Measurements from ENCODE around the gene PRKAG2. TPM values are rescaled to one million over a fixed set of nuclear protein-coding genes. Genes with fewer than 3 reads are reported as not detected.

The PRKAG2 gene
- total RNA-seq, 3 donors from 2014 or later: 32.3 to 56.6 (median 34.4) TPM

DNA sequence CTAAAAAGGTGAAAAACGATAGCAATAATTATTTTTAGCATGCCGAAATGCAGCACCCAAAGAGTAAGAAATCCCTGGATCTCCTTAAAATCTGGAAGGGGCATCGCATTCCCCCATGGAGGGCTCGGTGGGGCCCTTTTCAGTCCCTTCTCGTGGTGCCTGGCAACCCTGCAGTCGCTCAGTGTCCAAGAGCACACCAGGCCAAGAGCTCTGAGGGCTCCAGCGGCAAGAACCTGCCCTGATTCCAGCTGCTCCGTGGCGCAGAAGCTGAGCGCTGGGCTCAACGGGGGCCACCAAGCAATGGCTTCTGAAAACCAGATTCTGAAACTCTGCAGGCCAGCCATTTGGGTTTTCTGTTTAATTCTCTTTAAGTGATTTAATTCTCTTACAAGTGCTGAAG lies 131.2 kb downstream of the PRKAG2 start:
- Histone ChIP-seq H3K4me3 (no peak overlapping the region), H3K9me3 (no peaks in the 10 kb centered on the region), H3K27me3 (no peaks in the 10 kb centered on the region), H3K27ac (no peak overlapping the region), H3K36me3 (no peaks in the 10 kb centered on the region), H3K4me1 (no peaks in the 10 kb centered on the region)
- DNase-seq (ENCODE audit: low spot score in 2 of 2): no peak
- intact Hi-C loops (cut with DNase I; ENCODE audit: low total_unique reads): no loop called here
- TF ChIP-seq POLR2A (IDR thresholded peaks at IDR 0.05) (no peak), POLR2AphosphoS5 (IDR thresholded peaks at IDR 0.05) (no peak)
- TF ChIP-seq, protein P1, sequence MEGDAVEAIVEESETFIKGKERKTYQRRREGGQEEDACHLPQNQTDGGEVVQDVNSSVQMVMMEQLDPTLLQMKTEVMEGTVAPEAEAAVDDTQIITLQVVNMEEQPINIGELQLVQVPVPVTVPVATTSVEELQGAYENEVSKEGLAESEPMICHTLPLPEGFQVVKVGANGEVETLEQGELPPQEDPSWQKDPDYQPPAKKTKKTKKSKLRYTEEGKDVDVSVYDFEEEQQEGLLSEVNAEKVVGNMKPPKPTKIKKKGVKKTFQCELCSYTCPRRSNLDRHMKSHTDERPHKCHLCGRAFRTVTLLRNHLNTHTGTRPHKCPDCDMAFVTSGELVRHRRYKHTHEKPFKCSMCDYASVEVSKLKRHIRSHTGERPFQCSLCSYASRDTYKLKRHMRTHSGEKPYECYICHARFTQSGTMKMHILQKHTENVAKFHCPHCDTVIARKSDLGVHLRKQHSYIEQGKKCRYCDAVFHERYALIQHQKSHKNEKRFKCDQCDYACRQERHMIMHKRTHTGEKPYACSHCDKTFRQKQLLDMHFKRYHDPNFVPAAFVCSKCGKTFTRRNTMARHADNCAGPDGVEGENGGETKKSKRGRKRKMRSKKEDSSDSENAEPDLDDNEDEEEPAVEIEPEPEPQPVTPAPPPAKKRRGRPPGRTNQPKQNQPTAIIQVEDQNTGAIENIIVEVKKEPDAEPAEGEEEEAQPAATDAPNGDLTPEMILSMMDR (IDR thresholded peaks at IDR 0.05): no peak

DNA sequence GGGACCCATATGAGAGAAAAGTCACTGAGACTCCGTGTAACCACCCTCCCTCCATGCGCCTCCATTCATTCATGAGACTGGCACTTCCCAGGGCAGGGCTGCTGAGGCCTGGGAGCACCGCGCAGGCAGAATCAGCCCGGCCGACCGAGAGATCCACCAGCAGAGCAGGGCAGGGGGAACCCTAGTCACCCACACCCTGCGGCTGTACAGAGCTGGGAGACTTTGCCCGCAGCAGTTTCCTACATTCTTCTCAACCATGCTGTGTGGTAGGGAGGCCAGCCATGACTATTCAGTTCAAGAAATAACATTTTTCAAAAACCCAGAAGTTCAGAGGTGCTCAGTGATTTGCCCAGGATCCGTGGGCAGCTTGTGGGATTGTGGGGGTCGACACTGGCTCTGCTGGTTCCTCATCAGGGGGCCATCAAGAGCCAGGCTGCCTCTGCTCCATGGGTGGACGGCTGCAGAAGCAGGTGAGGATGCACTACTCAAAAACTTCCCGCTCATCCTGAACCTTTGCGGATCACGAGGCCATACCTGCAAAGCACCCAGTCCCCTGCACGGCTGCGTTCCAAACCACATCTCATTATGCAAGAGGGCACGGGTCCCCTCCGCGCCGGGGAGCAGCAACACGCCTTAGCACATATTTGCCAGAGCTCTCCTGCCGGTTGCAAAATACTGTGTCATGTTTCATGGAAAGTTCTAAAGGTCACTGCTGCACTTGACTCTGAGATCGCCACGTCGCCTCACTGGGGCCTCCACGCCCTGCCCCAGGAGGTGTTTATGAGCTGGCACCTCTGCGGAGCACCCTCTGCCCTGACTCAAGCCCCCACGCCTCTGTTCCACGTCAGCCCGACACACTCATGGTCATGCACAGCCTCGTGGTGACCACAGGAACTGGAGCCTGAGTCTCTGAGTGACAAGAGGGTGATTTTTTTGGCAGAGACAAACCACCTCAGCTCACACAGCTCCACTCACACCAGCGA lies 132.0 kb downstream of the PRKAG2 start:
- H3K36me3 ChIP-seq: no peaks in the 10 kb centered on the region
- intact Hi-C loops (cut with DNase I; ENCODE audit: low total_unique reads): no loop called here
- H3K27me3 ChIP-seq: no peaks in the 10 kb centered on the region
- no peak for DNase-seq (ENCODE audit: low spot score in 2 of 2)
- H3K4me3 ChIP-seq: no peak overlapping the region
- no peaks in the 10 kb centered on the region for H3K4me1 ChIP-seq
- H3K27ac ChIP-seq: no peak overlapping the region
- TF ChIP-seq POLR2A (IDR thresholded peaks at IDR 0.05) (no peak), POLR2AphosphoS5 (IDR thresholded peaks at IDR 0.05) (no peak)
- TF ChIP-seq, protein P1 (IDR thresholded peaks at IDR 0.05): no peak
- no peaks in the 10 kb centered on the region for H3K9me3 ChIP-seq

DNA sequence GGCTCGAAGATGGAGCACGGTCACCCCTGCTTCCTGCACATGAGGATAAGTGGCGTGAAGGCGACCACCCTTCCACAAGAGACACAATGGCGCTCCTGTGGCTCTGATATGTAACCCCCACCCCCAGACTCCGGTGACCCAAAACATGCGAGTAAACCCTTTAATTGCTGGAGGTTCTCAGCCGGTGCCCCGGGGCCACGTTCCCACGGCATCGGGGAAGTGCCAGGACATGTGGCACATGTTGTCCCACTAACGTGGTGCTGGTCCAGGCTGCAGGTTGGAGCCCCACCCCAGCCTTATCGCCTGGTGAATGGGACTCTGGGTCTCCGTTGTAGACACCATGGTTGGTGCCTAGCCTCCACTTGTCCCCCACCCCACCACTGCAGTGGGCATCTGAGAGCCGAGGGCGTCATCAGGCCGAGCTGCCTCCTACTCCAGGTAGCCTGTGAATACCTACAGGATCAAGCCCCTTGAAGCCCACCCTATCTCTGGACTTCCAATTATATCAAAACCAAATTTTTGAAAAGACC lies 132.8 kb downstream of the PRKAG2 start:
- H3K4me1 ChIP-seq: no peaks in the 10 kb centered on the region
- intact Hi-C loops (cut with DNase I; ENCODE audit: low total_unique reads): no loop called here
- H3K4me3 ChIP-seq: no peak overlapping the region
- H3K27ac ChIP-seq: no peak overlapping the region
- TF ChIP-seq POLR2AphosphoS5 (IDR thresholded peaks at IDR 0.05) (no peak), POLR2A (IDR thresholded peaks at IDR 0.05) (no peak)
- TF ChIP-seq, protein P1 (IDR thresholded peaks at IDR 0.05): no peak
- H3K36me3 ChIP-seq: no peaks in the 10 kb centered on the region
- H3K27me3 ChIP-seq: no peaks in the 10 kb centered on the region
- no peak for DNase-seq (ENCODE audit: low spot score in 2 of 2)
- H3K9me3 ChIP-seq: no peaks in the 10 kb centered on the region

DNA sequence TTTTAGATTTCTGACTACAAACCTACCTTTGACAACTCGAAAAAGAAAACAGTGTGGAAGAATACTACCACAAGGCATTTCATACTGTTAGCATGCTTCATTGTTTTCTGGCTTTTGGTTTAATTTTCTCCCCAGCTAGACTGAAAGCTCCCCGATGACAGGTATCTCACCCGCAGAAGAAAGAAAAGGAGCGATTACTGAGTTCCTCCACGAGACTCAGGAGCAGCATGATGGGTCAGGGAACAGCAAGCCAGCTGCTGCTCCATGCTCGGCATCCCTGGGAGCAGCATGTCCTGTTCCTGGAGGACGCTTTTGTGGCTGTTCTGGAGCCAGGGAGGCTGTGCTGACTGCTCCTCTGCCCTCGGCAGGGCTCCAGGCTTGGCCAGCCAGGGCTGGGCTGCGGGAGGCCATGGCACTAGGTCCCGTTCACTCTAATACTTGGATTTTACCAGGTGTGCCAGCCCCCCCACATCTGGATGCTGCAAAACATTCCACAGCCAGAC lies 133.4 kb downstream of the PRKAG2 start:
- H3K4me1 ChIP-seq: no peaks in the 10 kb centered on the region
- H3K36me3 ChIP-seq: no peaks in the 10 kb centered on the region
- H3K27ac ChIP-seq: no peak overlapping the region
- DNase-seq (ENCODE audit: low spot score in 2 of 2): no peak
- no peaks in the 10 kb centered on the region for H3K27me3 ChIP-seq
- TF ChIP-seq POLR2A (IDR thresholded peaks at IDR 0.05) (no peak), POLR2AphosphoS5 (IDR thresholded peaks at IDR 0.05) (no peak)
- TF ChIP-seq, protein P1 (IDR thresholded peaks at IDR 0.05): no peak
- no peaks in the 10 kb centered on the region for H3K9me3 ChIP-seq
- intact Hi-C loops (cut with DNase I; ENCODE audit: low total_unique reads): no loop called here
- H3K4me3 ChIP-seq: no peak overlapping the region

Data from breast epithelium (tissue), 4 donors.